Neural cell (in vitro differentiated cells): Measurements from ENCODE around the gene SLC34A3. TPM values are rescaled to one million over a fixed set of nuclear protein-coding genes. Genes with fewer than 3 reads are reported as not detected.

Experiments
- H2AFZ ChIP-seq: fragments of 200-600, 300-800 bp; sonication (generic), shearing (Covaris generic); 2 replicates; pipeline ENCODE4 v1.6.0; 2014; ENCODE audit warnings: low read depth, mild to moderate bottlenecking, antibody characterized with exemption, low read length, moderate library complexity
- H3F3A ChIP-seq: fragments of 200-600 bp; shearing (Covaris generic); 2 replicates; pipeline ENCODE4 v1.6.1; 2016; ENCODE audit warnings: mild to moderate bottlenecking, moderate library complexity, mixed read lengths, antibody characterized with exemption, low read length; ENCODE audit not compliant: insufficient read depth, poor library complexity, severe bottlenecking
- H3K27ac ChIP-seq: fragments of 200-600, 300-800 bp; sonication (generic), shearing (Covaris generic); 2 replicates; pipeline ENCODE4 v1.5.1; 2014; ENCODE audit warnings: mild to moderate bottlenecking, low read length, moderate library complexity
- H3K27me3 ChIP-seq: fragments of 300-800, 200-600 bp; sonication (generic), shearing (Covaris generic); 2 replicates; pipeline ENCODE4 v1.6.0; 2014; ENCODE audit warnings: mild to moderate bottlenecking, low read depth, low read length, moderate library complexity; ENCODE audit not compliant: insufficient read depth
- H3K36me3 ChIP-seq: fragments of 300-800, 200-600 bp; sonication (generic), shearing (Covaris generic); 2 replicates; pipeline ENCODE4 v1.5.1; 2014; ENCODE audit warnings: mild to moderate bottlenecking, antibody characterized with exemption, low read length, moderate library complexity; ENCODE audit not compliant: insufficient read depth
- H3K4me2 ChIP-seq: fragments of 300-800, 200-600 bp; sonication (generic), shearing (Covaris generic); 2 replicates; pipeline ENCODE4 v1.6.0; 2014; ENCODE audit warnings: mild to moderate bottlenecking, low read length
- H3K4me3 ChIP-seq: fragments of 300-800, 200-600 bp; sonication (generic), shearing (Covaris generic); 2 replicates; pipeline ENCODE4 v1.5.1; 2014; ENCODE audit warnings: mild to moderate bottlenecking, low read length, moderate library complexity
- H3K79me2 ChIP-seq: fragments of 200-600 bp; shearing (Covaris generic); replicated peaks from 2 replicates; pipeline ENCODE4 v1.6.0; 2014; ENCODE audit warnings: mild to moderate bottlenecking, low read length, moderate library complexity; ENCODE audit not compliant: insufficient read depth
- H3K9ac ChIP-seq: fragments of 300-800, 200-600 bp; sonication (generic), shearing (Covaris generic); 2 replicates; pipeline ENCODE4 v1.6.1; 2016; ENCODE audit warnings: mild to moderate bottlenecking, low read length, mixed read lengths
- H3K9me2 ChIP-seq: fragments of 200-600 bp; shearing (Covaris generic); 2 replicates; pipeline ENCODE4 v1.6.1; 2016; ENCODE audit warnings: mild to moderate bottlenecking, low read length, mixed read lengths; ENCODE audit not compliant: insufficient read depth
- H3K9me3 ChIP-seq: fragments of 200-600, 300-800 bp; sonication (generic), shearing (Covaris generic); 2 replicates; pipeline ENCODE4 v1.6.1; 2016; ENCODE audit warnings: mild to moderate bottlenecking, mixed run types, low read length, moderate library complexity, mixed read lengths
- H4K20me1 ChIP-seq: fragments of 200-600 bp; shearing (Covaris generic); 2 replicates; pipeline ENCODE4 v1.6.1; 2016; ENCODE audit warnings: mild to moderate bottlenecking, mixed run types; ENCODE audit not compliant: insufficient read depth
- EP300 ChIP-seq: fragments of 450-650 bp; conservative IDR thresholded peaks from 2 replicates; pipeline ENCODE4 v1.6.1; 2014; ENCODE audit warnings: antibody characterized with exemption, mild to moderate bottlenecking, moderate library complexity; ENCODE audit not compliant: poor library complexity, severe bottlenecking
- EZH2 ChIP-seq: fragments of 200-600, 300-800 bp; shearing (Covaris generic), sonication (generic); IDR thresholded peaks from 2 replicates; pipeline ENCODE4 v1.6.1; 2014; ENCODE audit warnings: antibody characterized with exemption, low read length, borderline replicate concordance, mild to moderate bottlenecking; ENCODE audit not compliant: insufficient read depth, poor library complexity, severe bottlenecking
- MXI1 ChIP-seq: fragments of 450-650 bp; conservative IDR thresholded peaks from 2 replicates; pipeline ENCODE4 v1.6.1; 2014; ENCODE audit warnings: antibody characterized with exemption, mild to moderate bottlenecking; ENCODE audit not compliant: poor library complexity, severe bottlenecking
- POLR2AphosphoS5 ChIP-seq: IDR thresholded peaks from 2 replicates; pipeline ENCODE4 v1.6.1; 2012
- RAD21 ChIP-seq: fragments of 450-650 bp; conservative IDR thresholded peaks from 2 replicates; pipeline ENCODE4 v1.6.1; 2014; ENCODE audit warnings: antibody characterized with exemption, mild to moderate bottlenecking, moderate library complexity
- SMC3 ChIP-seq: fragments of 450-650 bp; conservative IDR thresholded peaks from 2 replicates; pipeline ENCODE4 v1.6.1; 2014; ENCODE audit warnings: antibody characterized with exemption, mild to moderate bottlenecking, moderate library complexity; ENCODE audit not compliant: poor library complexity
- TAF1 ChIP-seq: IDR thresholded peaks from 2 replicates; pipeline ENCODE4 v1.6.1; 2012; ENCODE audit warnings: low read depth
- polyA plus RNA-seq: library from polyadenylated mRNA; depleted of rRNA; stranded (reverse); fragments of >200 nt; gene quantifications from 2 replicates; pipeline ENCODE4 v1.2.3, GENCODE V29; 2014
- TF ChIP-seq, protein P1 (sequence below): fragments of 450-650 bp; IDR thresholded peaks from 2 replicates; pipeline ENCODE4 v1.5.1; 2014; ENCODE audit warnings: antibody characterized with exemption, mild to moderate bottlenecking, moderate library complexity; ENCODE audit not compliant: poor library complexity, severe bottlenecking
- TF ChIP-seq, protein P2 (sequence below): IDR thresholded peaks from 2 replicates; pipeline ENCODE4 v1.6.1; 2012; ENCODE audit warnings: borderline replicate concordance

SLC34A3 gene
- polyA plus RNA-seq, 1 donor from 2014 or later = 0.27 TPM

DNA sequence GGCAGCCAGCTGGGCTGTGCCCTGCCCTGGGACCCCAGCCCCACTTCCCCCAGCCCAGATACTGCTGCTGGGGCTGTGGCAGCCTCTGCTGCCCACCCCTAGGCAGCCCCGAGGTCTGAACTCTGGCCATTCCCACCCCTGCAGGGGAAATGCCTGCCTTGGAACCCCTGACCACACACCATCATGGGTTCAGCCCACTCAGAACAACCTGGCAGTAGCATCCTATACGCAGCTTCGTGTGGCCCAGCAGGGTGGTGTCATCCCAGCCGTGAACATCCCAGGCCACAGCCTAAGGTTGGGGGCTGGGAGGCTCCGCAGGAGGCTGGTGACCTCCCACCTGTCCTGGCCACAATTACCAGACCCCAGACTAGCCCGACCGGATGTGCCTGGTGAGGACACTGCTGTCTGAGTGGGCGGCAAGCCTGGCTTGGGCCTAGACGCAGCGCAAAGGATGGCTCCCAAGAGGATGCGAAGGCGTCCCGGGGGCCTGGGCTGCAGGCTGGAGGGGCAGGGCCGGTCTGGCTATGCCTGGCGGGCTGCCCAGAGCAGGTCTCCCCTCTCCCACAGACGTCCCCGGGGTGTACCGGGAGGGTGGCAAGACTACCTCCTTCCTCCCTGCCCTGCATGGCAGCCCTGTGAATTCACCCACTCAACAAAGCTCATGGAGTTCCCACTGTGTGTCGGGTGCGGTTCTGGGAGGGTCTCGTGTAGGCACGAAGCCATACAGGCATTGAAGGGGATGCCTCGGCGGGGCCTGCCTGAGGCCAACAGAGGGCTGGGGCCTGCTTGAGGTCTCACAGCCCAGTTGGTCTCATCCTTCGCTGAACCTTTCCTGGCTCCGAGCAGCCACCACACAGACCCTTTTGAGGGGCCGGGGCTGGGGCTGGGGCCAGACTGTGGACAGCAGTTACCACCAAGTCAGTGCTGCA lies 1.5 kb upstream of the SLC34A3 start:
- Histone ChIP-seq H3K9me3 (no peaks in the 10 kb centered on the region), H3K4me3 (no peak overlapping the region), H4K20me1 (no peaks in the 10 kb centered on the region), H3F3A (no peaks in the 10 kb centered on the region), H3K9me2 (no peaks in the 10 kb centered on the region), H3K27me3 (no peaks in the 10 kb centered on the region), H3K4me2 (no peak overlapping the region), H3K27ac (no peak overlapping the region), H3K36me3 (no peaks in the 10 kb centered on the region), H2AFZ (no peak overlapping the region), H3K9ac (no peak overlapping the region), H3K79me2 (no peaks in the 10 kb centered on the region)
- TF ChIP-seq SMC3 (no peak), EZH2 (no peak), TAF1 (no peak), POLR2AphosphoS5 (no peak), EP300 (no peak), RAD21 (no peak), MXI1 (no peak)
- TF ChIP-seq, protein P1, sequence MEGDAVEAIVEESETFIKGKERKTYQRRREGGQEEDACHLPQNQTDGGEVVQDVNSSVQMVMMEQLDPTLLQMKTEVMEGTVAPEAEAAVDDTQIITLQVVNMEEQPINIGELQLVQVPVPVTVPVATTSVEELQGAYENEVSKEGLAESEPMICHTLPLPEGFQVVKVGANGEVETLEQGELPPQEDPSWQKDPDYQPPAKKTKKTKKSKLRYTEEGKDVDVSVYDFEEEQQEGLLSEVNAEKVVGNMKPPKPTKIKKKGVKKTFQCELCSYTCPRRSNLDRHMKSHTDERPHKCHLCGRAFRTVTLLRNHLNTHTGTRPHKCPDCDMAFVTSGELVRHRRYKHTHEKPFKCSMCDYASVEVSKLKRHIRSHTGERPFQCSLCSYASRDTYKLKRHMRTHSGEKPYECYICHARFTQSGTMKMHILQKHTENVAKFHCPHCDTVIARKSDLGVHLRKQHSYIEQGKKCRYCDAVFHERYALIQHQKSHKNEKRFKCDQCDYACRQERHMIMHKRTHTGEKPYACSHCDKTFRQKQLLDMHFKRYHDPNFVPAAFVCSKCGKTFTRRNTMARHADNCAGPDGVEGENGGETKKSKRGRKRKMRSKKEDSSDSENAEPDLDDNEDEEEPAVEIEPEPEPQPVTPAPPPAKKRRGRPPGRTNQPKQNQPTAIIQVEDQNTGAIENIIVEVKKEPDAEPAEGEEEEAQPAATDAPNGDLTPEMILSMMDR = no peak
- TF ChIP-seq, protein P2, sequence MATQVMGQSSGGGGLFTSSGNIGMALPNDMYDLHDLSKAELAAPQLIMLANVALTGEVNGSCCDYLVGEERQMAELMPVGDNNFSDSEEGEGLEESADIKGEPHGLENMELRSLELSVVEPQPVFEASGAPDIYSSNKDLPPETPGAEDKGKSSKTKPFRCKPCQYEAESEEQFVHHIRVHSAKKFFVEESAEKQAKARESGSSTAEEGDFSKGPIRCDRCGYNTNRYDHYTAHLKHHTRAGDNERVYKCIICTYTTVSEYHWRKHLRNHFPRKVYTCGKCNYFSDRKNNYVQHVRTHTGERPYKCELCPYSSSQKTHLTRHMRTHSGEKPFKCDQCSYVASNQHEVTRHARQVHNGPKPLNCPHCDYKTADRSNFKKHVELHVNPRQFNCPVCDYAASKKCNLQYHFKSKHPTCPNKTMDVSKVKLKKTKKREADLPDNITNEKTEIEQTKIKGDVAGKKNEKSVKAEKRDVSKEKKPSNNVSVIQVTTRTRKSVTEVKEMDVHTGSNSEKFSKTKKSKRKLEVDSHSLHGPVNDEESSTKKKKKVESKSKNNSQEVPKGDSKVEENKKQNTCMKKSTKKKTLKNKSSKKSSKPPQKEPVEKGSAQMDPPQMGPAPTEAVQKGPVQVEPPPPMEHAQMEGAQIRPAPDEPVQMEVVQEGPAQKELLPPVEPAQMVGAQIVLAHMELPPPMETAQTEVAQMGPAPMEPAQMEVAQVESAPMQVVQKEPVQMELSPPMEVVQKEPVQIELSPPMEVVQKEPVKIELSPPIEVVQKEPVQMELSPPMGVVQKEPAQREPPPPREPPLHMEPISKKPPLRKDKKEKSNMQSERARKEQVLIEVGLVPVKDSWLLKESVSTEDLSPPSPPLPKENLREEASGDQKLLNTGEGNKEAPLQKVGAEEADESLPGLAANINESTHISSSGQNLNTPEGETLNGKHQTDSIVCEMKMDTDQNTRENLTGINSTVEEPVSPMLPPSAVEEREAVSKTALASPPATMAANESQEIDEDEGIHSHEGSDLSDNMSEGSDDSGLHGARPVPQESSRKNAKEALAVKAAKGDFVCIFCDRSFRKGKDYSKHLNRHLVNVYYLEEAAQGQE = no peak

DNA sequence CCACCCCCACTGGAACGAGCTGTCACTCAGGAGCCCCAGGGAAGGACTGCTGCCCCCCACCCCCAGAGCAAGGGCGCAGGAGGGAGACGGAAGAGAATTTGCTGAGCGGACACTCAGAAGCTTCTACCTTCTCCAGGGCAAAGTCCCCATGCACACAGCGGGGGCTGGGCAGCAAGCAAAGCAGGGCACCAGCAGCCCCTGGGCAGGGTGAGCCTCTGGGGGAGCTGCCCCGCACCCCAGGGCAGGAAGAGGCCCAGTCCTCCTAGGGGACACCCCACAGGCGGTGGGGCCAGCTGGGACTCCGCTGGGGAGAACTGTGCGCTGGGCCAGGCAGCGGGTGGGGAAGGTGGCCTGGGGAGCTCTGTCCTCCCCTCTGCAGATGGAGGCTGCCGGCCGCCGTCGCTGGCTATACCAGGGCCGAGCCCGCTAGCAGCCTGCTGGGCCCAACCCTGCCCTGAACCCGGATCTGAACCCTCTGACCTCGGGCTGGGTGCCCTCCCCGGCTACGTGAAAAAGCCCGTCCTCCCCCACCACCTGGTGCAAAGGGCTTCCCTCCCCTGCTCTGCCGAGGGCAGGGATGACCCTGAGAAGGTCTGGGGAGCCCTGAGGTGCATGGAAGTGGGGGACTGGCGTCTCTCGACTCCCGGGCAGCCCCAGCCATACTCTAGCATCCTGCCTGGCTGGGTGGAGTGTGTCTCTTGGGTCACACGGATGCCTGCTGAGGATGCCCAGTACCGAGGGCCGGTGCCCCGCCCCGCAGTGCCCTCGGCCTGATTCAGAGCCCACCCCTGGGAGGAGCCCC lies 597 bp upstream of the SLC34A3 start:
- H4K20me1 ChIP-seq = no peaks in the 10 kb centered on the region
- H3K36me3 ChIP-seq = no peaks in the 10 kb centered on the region
- H3K27me3 ChIP-seq = no peaks in the 10 kb centered on the region
- no peak overlapping the region for H3K4me2 ChIP-seq
- H3K9me2 ChIP-seq = no peaks in the 10 kb centered on the region
- TF ChIP-seq RAD21 = no peak
- TF ChIP-seq, protein P2 = no peak
- no peak for TF ChIP-seq SMC3
- no peaks in the 10 kb centered on the region for H3K9me3 ChIP-seq
- no peak overlapping the region for H3K4me3 ChIP-seq
- H3K27ac ChIP-seq = no peak overlapping the region
- H3F3A ChIP-seq = no peaks in the 10 kb centered on the region
- H3K9ac ChIP-seq = no peak overlapping the region
- H3K79me2 ChIP-seq = no peaks in the 10 kb centered on the region
- no peak overlapping the region for H2AFZ ChIP-seq
